GM18508 (cell line): ENCODE results near the gene NLGN1.

Experiments
- ATAC-seq: cut with Tn5 transposase; IDR thresholded peaks from one replicate; pipeline ENCODE4 v1.9.1; 2021; ENCODE audit warnings: moderate number of reproducible peaks; ENCODE audit not compliant: insufficient read depth, unreplicated experiment

Gene NLGN1

DNA sequence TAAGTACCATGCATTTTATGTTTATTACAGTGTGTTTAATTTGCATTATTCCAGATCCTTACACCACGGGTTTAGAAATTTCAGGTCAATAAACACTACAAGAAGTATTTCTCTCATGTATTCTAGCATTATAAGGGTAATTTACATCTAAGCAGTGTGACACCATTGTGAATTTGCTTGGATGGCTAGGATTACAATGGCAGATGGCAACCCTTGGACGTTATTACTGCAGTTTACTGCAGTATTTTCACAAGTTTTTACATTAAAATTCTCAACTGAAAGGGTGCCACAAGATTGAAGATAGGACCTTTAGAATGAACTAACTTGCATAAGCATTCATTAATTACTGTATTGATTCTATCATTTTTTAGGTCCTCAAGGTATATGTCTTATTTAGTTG, 538.8 kb downstream of the NLGN1 start:
- no peak for ATAC-seq

DNA sequence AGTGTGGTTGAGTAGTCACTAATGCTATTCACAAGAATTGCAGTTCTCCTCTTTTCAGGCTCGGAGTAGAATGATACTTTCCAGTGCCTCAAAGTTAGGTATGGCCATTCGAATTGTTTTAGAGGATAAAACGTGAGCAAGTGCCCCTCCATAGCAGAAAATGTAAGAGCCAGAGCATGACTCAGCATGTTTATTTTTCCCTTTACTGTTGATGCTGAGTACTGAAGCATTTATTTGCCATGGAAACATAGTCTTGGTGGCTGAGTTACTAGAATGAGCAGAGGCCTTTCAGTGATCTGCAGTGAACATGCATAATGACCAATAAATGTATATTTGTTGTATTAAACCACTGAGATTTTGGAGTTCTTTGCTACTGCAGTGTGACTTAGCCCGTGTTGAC, 540.6 kb downstream of the NLGN1 start:
- ATAC-seq = no peak

DNA sequence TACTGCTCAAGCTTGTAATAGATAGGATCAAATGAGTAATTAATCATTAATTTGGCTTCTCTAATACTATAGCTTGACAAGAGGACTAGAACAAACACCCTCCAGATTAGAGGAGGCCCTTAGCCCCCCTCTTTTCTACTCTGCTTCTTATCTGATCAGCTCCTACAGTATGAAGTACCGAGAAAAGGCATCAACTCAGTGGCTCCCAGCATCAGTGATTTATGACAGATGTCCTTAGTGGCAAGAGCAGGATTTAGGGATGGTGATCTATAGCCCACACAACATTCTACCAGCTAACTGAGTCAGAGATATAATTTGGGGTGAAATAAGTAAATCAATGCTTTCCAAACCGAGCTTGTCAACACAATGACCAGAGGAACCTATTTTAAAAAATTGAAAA, 541.1 kb downstream of the NLGN1 start:
- no peak for ATAC-seq

DNA sequence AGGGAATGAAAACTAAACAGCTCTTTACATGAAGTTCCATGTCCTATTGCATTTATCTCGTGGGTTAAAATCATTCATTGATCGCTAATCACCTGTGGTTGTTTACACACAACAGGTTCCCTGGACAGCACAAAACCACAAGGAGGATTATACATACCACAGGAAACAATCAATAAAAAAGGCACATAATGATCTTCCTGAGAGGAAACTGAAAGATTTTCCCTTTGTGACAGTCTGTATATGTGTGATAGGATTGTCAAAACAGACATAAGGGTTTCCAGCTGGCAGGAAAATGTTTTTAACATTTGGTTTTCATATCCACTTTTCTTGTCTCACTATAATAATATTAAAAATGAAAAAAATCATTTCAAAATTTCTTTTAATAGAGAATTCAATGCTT, 541.8 kb downstream of the NLGN1 start:
- ATAC-seq = no peak

DNA sequence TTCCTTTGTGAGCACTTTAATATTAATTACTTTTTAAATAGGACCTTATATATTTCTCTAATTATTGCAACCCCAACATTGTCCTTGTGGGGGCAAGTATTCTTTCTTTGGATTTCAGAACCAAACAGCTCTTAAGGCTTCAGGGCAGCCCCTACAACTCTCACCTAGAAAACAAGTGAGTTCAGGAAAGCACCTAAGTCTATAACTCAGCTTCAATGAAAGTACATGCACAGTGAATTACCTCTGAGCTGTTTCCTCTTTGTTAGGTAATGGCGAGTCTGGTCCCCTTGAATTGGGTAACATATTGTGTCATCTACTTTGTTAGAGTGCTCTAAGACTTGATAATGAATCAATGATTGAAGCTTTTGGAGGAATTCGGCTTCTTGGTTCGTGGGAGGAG, 545.7 kb downstream of the NLGN1 start:
- no peak for ATAC-seq

DNA sequence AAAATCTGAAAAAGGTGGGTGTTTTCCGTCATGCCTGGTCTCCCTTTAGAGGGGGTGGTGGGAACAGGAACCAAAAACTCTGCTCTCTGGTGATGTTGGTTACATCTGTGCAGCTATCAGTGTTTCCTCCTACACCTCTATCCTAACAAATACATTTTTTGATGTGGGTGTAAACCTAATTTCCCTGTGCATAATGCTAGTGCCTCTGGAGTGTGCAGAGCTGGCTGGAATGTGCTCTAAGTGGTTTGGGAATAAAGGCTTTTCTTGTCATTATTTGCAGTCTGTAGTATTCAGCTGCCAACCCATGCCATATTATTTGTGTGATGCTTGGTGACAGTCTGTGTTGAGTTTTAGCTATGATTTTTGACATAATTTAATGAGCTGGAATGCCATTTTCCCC, 547.6 kb downstream of the NLGN1 start:
- ATAC-seq = no peak

DNA sequence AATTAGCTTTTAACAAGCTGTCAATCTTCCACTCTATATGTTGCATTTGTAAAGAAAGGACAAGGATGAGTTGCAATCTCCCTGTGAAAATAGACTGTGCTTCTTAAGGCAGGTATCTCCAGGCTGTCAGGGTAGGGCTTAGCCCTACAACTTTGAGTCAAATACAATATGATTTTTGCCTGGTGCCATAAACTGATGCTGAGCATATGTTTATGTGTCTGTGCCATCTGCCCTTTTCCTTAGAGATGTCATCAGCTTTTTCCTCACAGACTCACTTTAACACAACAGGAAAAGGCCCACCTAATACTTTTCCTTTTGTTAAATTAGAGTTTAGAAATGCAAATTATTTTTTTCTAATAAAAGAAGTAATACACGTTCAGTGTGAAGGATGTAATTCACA, 548.3 kb downstream of the NLGN1 start:
- no peak for ATAC-seq

DNA sequence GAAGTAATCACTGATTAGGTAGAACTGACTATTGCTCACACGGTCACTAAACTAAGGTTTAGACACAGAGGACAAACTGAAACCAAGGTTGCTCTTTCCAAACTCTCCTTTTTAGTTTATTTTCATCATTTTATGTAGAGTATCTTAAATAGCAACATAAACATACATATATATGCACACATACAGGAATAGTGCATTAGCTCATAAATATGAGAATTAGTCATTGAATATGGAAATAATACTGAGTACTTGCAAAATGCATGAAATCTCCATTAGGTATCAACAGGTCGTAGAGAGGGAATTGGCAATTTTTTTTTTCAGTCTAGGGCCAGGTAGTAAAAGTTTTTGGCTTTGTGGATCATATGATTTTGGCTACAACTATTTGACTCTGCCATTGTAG, 557.1 kb downstream of the NLGN1 start:
- no peak for ATAC-seq

DNA sequence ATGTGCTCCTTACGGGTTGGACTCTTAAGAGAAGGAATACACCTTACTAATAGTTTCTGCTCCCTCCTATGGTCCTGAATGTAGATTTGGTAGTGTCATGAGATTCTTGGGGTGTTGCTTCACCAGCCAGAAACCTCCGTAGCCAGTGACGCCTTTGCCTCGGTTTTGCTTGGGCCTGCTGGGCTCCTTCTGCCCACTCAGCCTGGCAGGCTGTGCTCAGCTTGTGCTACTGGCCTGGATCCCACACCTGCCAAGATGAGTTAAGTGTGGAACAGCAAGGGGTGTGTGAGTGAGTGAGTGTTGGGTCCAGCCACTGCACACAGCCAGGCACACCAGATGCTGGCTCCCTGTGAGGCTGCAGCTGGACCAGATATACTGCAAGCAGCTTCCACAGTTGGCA, 560.1 kb downstream of the NLGN1 start:
- ATAC-seq = no peak

DNA sequence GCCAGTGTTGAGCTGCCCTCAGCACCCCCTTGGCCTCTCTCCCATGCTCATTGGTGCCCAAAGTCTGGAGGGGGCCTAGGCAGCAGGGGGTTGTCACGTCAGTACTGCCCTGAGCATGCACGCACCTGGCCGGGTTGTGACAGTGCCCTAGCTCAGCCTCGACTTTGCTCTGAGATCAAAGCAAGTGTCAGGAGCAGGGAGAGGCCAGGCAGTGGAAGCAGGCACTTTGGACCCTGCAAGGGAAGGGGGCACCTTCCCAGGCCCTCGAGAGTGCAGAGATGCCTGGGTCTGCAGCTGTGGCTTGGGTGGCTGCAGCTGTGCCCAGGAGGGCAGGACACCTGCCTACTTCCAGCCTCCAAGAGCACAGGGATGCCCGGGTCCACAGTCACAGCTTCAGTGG, 561.3 kb downstream of the NLGN1 start:
- ATAC-seq = no peak

DNA sequence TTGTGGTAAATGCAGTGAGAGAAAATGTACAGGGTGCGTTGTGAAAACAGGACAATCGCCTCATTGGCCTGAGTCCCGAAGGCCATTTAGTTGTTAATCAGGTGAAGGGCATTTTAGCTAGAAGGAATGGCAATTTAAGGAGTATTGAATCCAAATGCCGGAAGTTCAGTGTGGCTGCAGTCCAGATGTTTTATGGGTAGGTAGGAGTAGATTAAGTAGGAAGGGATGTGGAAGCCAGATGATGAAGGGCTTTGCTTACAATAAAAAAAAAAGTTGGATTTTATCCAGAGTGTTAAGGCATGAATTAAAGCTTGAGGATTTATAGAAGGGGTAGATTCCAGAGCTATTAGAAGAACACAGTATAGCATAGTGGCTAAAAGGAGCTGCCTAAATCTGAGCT, 572.7 kb downstream of the NLGN1 start:
- ATAC-seq = no peak

DNA sequence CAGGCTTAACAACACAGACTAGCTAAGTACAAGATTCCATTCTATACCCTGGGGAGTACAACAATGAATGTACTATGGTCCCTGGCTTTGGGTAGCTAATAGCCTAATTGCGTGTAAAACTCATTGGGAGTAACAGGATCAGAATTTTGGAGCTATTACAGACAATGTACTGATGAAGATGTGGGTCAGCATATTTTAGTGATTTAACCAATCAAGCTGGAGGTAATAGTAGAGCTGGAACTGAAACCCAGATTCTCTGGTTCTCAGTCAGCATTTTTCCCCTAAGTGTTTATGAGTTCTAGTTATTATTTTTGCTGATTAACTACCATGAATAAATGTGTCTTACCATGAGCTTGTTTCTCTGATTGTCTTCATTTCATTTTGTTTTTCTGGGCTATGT, 578.7 kb downstream of the NLGN1 start:
- ATAC-seq = no peak

DNA sequence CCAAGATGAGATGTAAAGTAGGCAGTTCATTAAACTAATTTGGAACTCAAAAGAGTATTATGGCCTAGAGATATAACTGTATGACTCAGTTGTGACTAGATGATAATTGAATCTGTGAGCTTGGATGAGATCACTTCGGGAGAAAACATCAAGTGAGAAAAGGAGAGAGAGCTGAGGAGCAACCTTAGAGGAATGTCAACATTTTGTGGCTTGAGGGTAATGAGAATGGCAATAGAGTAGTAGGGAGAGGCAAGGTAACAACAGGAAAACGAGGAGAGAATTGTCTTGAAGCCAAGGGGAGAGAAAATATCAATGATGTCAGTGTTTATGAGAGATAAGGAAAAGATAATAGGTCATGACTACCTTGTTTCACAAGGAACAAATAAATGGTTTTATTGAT, 580.2 kb downstream of the NLGN1 start:
- no peak for ATAC-seq

DNA sequence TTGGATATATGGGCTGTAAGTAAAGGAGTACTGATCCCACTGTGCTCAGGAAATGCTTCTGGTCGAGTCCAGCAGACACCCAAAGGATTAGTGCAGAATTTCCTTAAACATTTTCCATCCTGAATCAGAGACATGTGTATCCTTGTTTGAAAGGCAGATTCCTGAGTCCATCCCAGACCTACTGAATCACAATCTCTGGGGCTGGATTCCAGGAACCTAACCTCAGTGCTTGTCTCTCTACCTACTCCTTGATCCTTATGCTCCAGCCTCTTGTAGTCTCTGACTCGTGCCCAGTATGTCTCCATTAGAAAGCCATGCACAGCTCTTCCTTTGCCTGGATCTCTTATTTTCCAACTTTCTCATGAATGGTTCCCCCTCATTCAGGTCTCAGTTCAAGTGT, 585.8 kb downstream of the NLGN1 start:
- no peak for ATAC-seq

DNA sequence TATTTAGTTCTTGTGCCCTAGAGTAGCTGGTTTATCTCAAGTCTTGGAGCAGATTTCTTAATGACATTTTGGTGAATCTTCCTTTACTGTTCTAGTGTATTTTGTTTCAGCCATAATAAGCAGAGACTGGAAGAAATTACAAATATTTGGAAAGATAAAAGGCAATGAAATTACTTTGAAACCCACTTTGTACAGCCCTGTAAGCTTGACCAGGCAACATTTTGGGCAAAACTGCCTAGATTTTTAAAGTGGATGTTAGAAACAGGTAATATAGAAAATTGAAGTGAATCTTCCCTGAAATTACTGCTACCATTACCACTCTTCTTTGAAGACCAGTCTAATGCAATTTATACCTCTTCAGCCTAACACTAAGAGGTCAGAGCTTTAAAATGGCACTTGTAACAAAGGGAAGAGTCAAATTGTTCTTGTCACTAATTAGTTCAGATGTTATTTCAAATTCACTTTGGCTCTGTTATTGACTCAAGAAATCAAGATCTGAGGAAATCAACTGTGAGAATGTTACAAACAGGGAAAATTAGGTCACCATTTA, 589.4 kb downstream of the NLGN1 start:
- ATAC-seq = no peak

DNA sequence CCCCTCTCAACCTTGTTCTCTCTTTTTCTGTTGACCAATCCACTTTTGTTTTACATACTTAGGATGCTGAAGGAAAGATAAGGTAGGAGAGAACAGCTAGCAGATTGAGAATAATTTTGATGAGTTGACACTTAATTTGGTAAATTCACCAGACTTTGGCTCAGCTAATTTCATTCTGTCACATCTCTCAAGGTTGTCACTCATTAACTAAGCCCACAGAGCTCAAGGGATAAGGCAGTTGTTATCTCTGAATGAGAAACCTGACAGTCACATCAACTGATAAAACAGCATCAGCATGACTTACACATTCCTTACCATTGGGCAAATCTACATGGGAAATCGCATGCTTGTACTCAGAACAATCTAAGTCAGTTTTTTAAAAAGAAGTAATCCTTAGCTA, 591.4 kb downstream of the NLGN1 start:
- no peak for ATAC-seq

DNA sequence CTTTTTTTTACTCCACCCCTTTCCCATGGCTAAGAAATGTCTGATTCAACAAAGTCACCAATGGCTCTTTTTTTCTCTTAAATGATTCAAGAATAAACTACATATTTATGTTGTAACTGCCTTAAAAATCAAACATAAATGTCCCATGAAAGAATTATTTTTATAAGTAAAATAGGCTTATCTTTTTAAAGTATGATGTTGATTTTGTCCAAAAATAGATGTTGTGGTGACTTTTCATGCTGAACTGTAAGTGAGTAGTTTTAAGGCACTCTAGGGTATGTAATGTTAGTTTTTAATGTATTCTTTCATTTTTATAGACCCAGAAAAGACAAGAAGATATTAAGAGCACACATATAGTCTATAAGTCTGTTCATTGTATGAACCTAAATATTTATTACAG, 594.9 kb downstream of the NLGN1 start:
- no peak for ATAC-seq

DNA sequence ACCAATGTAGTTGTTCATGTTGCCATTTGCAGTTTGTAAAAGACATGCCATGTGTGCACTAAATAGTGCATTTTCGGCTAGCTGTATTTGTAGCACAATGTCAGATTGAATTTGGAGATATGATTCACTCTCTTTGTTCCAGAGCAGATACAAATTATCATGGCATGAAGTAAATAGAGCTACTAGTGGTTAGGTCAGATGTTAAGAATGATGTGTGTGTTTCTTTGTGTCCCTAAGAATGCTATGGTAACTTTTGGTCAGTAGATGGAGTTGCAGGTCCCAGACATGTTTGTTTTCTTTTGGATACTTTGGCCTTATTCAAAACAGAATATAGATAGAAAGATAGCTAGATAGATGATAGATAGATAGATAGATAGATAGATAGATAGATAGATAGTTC, 595.8 kb downstream of the NLGN1 start:
- no peak for ATAC-seq

DNA sequence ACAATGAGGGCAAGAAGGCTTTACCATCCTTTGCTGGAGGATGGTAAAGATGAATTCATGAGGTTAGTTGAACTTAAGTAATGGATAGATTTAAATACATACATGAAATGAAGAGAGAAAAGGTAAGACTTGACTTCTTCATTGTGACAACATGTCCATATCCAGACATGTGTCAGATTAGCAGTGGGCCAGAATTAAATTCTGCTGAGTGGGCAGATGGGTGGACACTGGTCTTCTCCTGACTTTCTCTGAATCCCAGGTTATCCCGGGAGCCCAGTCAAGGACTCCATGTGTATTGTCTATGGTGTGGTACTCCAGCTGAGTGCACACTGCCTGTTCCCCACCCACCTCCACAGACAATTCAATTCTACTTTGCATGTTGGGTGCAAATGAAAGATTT, 603.1 kb downstream of the NLGN1 start:
- no peak for ATAC-seq

DNA sequence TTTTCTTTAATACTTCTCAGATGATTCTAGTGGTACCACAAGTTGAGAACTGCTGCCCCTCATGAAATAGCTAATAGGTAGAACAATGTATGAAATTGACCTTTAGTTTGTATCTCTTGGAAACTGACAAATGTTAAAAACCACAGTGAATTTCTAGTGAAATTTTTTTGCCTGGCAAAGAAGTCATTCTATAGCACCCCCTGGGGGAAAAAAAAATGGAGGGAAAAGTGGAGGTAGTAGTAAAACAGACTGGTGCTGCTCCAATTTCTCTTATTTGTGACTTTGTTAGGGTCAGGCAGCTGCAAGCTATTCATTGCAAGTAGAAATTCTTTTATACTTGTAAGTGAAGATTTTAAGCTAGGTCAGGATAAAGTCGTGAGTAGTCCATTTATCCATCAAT, 605.0 kb downstream of the NLGN1 start:
- no peak for ATAC-seq

DNA sequence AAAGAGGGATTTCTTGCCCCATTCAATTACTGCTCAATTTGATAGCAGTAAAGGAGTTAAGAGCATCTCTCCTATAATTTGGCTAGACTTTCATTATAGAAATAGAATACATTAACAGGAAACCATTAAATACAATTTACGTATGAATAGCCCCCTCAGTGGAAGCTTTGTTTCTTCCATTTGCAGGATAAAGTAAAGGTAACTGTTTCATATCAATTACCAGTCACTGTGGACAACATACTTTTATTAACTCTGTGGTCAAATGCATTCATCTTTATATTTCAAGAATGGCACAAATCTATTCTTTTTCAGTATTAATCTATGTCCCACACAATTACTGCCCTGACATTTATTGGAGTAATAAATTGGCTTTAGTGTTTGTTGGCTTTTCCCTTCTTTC, 613.4 kb downstream of the NLGN1 start:
- ATAC-seq = no peak

DNA sequence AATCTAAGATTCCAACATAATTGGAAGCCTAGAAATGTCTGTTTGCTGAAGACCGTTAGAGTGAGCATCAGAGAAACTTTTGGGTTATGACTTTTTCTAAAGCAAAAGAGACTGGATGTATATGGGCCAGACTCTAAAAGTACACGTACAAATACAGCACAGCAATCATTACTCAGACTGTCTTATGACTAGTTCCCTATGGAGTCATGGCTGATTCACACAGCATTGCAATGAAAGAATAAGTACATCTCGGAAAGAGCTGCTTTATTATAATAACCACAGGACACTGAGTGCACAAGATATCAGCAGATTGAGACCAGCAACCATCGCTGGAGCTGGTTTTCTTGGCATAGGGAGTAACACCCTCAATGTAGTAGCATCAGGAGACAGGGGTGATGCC, 618.6 kb downstream of the NLGN1 start:
- ATAC-seq = no peak

DNA sequence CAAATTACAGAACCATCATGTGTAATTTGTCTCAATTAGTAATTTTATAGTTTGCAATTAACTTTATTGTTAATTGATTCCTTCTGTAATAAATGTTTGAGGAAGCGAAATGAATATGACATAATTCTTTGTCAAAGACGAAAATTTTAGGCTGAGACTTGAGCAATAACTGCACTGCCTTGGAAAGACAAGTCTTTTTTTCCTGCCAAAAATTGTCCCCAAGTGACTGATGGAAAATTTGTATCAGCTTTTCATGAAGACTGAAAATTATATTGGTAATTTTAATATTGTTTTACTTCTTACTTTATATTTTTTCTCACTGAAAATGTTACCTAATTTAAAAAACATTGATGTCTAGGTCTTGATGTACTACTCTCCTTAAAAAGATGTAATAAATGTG, 622.6 kb downstream of the NLGN1 start:
- ATAC-seq = no peak
